HPDE6-E6E7 (cell line): ENCODE measurements around the gene VEPH1.

Experiments
- DNase-seq: peaks from one replicate; pipeline ENCODE4 v3.0.0; 2011; ENCODE audit warnings: missing footprints; ENCODE audit errors: extremely low spot score

Gene VEPH1

DNA sequence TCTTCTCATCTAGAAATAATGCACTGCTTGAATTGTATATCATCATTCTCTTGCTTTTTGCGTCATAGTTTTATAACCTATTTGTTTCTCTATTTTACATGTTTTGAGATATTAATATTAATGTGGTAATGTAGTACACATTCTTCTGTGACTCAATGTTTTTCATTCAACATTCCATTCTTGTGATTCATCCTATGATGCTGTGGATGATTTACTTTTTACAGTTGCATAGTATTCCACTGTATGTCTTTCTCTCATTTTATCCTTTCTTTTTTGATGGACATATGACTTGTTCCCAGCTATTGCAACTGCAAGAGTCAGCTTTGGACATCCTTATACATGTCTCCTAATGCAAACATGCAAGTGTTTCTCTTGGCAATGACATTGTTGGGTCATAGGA lies 20.6 kb upstream of the VEPH1 start:
- no peak for DNase-seq

DNA sequence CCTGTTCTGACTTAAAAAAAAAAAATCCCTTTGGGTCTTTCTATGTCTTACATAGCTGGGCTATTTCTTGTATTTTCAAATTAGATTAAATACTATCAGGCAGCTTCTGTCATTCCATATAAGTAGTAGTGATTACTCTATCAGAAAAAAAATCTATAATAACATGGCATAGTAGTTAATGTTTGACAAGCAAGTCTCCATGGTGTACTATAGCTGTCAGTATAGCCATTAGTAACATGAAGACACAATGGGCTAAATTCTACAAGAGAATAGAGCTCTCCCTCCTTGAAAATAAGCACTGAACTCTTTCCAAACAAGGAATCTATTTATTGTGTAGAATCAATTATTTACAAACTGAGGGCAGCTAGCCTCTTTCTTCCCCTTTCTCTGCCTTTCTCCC lies 19.4 kb upstream of the VEPH1 start:
- DNase-seq: no peak

DNA sequence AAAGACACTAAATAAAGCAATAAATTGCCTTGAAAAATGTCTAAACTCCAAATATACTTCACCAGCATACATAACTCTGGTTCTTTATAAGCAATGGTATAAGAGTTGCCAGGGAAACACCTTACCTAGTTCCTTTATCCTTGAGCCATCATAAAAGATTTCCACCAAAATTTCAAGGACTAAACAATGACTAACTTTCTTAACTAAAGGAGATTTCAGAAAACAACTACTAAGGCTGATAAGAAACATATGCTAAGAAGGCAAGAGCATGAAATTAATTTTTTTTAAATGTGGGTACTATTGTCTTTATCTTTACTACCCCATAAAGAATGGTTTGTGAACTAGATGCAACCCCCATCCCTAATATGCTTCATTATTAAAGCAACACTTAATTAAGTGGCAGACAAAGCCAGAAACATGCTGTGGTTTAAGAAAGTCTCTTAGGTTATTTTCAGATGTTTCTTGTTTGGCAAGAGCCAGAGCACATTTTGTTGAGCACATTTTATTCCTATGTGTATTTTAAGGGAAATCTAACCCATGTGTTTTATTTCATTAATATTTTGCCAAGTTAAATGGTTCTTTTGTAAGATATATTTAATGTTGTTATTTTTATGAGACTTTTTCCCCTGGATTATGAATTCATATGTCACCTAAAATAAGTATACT lies 17.4 kb upstream of the VEPH1 start:
- DNase-seq: no peak

DNA sequence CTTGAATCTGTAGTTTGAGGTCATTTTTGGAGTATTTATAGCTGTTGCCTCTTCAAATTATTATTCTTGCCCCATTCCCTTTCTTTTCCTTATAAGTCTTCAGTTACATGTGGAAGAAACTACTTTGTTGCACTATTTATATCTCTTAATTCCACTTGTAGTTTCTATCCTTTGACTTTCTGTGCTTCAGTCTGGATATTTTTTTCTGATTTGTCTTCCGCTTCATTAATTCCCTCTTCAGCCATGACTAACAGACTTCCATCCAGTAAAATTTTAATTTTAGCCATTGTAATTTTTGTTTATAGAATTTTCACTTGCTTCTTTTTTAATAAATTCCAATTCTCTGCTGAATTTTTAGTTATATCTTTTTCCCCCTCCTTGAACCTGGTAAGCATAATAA lies 15.7 kb upstream of the VEPH1 start:
- no peak for DNase-seq

DNA sequence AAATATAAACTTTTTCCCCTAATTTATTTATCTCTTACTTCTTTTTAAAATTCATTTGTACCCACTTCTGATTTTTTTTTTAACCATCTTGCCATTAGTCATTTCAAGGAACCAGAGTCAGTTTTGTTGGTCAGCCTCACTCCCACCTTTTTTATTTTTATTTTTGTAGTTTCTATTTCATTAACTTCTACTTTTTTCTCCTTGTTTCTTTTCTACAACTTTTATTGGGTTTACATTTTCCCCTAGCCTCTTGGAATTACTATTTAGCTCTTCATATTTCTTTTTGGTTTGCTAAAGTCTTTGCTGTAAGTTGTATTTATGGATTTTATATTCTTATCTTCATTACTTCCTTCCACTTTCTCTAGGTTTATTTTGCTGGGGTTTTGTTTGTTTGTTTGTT lies 13.7 kb upstream of the VEPH1 start:
- DNase-seq: no peak

DNA sequence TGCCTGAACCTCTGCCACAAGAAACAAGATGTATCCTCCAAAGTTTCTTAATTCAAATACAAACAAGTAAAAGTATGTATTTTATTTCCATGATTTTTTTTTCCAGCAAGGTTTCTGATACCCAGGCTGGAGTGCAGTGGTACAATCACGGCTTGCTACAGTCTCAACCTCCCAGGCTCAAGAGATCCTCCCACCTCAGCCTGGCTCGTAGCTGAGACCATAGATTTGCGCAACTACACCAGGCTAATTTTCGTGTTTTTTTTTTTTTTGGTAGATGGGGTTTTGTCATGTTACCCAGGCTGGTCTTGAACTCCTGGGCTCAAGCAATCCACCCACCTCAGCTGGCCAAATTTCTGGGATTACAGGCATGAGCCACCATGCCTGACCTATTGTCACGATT lies 12.2 kb upstream of the VEPH1 start:
- no peak for DNase-seq

DNA sequence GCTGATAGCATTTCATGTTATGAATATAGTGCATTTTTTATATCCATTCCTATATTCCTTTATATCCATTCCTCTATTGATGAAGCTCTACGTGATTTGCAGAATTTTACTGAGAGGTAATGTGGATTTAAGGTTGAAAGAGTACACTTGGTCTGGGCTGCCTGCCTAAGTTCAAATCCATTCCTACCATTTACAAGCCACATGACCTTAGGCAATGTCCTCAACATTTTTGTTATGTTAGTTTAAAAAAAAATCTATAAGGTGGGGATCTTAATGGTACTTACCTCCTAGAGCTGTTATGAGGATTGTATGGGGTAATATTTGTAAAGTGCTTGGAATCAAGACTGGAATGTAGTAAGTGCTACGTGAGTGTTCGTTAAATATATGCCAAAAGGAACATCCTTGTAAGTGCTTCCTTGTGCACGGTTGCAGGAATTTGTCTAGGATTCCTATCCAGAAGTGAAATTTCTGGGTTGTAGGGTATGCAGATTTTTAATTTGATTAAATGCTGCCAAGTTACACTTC lies 11.2 kb upstream of the VEPH1 start:
- DNase-seq: no peak

DNA sequence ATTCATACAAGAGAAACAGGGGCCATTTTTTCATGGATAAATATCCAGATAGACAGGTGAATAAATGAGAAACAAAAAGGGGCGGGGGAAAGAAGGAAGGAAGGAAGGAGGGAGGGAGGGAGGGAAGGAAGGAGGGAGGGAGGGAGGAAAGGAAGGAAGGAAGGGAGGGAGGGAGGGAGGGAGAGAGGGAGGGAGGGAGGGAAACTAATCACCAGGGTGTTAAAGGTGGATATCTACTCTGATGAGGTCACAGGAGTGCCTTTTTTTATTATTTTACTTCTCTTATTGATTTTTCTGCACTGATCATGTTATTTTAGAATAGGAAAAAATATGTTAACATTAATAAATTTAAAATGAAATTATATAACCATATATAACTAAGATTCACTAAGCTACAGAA lies 10.4 kb upstream of the VEPH1 start:
- DNase-seq: no peak

DNA sequence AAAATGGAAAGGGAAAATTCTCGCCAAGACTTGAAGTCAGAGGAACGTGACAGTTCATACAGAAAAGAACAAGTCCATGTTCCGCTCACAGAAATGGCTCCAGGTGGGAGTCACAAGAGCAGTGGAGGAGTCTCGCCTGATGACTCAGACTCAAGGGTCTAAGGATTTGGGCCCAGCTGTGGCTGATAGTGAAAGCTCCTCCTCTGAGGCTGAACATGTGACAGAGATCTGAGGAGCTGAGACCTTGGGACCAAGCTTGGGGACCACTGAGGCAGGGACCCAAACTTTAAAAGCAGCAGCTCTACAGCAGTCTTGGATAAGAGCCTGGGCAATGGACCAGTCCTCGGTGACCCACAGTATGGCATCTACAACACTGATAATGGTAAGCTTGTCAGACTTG lies 9.3 kb upstream of the VEPH1 start:
- no peak for DNase-seq

DNA sequence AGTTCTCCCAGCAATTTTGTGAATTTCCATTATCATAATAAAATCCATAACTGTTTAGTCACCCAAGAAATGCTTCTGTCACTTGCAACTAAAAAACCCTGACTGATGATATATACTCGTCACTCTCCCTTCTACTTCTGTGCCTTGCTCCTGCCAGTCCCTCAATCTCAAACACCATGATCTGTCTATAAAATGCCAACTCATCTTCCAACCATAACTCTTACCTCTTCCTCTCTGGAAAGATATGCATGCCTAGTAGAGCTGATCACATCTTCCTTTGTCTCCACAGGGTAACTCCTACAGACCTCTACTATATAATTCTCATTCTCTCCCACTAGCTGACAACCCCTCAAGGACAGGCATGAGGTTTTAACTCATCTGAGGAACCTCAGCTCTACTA lies 5.2 kb upstream of the VEPH1 start:
- DNase-seq: no peak

DNA sequence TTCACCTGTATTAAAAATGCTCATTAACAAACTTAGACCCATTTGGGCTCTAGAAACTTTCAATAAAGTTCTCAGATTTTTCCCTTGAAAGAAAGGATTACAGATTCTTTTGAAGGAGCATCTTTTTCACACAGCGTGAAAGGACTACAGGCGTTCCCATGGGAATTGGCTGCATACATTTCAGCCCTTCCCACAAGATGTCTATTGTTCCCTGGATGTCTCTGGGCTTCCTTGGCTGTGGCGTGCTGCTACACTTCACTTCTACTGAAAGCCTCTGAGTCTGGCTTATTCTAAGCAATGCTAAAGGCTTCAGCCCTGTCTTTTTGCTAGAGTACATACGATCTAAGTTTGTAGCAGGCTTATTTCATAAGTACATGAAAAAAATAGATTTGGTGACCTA lies 1.4 kb downstream of the VEPH1 start:
- DNase-seq: no peak

DNA sequence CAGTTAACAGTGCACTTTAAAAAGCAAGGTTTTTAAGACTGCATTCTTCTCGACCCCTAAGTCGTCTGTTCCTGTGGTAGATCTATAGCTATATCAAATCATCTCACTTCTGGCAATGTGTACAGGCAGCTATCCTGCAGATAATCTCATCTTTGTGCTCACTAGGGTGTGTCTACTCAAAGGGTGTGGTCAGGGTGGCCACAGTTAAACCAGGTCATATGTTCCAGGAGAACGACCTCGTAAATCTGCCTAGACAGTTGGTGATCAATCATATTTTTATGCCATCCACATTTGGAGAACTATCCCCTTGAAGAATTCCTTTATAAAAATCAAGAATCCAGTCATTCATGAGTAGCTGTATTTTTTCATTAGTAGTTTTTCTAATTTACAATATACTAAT lies 3.0 kb downstream of the VEPH1 start:
- no peak for DNase-seq

DNA sequence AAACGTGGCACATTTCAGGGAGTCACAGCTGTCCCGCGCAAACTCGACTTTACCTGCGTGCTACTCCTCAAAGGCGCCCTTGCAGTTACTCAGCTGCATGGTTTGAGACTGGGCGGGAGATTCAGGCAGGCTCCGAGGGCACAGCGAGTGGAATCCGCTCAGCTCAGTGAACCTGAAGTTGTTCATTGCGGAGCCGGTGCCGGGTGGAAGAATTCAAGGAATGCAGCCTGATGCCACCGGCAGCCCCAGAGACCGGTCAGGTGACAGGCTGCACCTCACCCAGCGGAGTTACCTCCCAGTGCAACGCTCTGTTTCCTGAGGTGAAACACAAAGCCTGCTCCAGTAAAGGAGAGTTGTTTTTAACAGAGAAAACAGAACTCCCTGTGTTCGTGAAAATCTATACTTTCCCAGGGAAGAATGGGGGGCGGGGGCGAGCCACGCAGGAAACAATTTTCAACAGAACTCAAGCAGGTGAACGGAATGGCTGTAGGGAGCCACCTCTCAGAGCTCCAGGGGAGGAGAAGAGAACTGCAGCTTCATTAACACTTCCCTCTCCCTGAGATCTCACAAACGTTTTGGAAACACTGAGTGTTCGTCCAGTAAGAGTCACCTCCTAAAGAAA lies 3.8 kb downstream of the VEPH1 start:
- peak; percentile 39 for DNase-seq

DNA sequence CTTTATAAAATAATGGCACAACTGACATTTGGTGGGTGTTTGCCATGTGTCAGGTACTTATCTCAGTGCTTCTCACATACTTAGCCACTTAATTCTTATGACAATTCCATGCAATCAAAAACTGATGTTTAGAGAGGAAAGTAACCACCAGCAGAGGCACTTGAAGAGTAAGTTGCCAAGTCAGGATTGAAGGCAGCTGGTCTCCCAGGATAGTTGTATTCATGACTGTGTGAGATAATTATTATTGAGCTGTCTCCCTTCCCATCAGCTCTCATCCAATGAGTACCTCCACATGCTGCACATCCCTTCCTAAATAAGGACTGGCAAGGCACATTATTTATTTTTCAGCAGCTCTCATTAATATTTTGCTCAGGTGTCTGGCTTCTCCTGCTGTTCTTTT lies 4.8 kb downstream of the VEPH1 start:
- DNase-seq: no peak

DNA sequence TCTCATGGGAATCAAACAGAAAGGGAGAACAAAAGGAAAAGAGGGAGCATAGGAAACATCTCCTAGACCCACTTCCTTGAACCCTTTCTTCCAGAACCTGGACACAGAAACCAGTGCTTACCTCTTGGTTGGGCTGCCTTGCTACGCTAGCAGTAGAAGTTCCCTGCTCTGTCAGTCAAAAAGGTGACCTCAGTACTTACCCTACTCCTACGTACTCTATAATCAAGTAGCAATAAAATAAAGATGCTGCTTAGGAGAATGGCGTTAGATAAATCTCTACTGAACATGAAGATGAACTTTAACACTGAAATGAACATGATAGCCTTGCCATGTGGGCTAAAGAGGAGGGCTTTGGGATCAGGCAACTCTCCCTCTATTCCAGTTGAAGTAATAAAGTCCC lies 7.4 kb downstream of the VEPH1 start:
- DNase-seq: no peak

DNA sequence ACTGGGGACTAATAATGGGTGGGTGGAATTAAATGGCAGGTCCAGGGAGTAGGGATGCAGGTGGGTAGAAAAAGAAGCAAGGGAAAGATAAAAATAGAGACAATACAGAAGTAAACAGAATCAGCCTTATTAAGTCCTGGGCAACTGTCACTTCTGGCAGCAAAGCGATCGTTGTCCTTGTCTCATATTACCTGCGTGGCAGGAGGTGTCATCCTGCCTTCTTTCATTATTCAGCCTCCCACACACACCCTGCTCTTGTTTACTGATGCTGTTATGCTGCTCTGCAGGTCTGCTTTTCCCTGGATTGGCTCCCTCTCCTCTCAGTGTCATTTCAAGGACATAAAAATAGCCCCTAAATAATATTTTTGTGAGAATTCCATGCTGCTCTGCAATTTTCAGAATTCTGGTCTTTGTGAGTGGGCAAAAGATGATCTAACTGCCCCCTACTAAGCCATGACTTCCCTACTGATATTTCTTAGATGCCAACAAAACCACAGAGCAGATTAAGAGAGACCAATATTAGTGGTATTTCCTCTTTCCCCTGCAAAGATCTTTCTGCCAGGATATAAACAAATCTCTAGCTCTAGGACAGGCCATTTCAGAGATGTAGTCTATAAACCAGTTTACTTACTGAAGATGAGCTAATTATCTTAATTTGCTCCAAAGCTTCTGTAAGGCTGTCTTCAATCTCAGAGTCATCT lies 8.5 kb downstream of the VEPH1 start:
- no peak for DNase-seq

DNA sequence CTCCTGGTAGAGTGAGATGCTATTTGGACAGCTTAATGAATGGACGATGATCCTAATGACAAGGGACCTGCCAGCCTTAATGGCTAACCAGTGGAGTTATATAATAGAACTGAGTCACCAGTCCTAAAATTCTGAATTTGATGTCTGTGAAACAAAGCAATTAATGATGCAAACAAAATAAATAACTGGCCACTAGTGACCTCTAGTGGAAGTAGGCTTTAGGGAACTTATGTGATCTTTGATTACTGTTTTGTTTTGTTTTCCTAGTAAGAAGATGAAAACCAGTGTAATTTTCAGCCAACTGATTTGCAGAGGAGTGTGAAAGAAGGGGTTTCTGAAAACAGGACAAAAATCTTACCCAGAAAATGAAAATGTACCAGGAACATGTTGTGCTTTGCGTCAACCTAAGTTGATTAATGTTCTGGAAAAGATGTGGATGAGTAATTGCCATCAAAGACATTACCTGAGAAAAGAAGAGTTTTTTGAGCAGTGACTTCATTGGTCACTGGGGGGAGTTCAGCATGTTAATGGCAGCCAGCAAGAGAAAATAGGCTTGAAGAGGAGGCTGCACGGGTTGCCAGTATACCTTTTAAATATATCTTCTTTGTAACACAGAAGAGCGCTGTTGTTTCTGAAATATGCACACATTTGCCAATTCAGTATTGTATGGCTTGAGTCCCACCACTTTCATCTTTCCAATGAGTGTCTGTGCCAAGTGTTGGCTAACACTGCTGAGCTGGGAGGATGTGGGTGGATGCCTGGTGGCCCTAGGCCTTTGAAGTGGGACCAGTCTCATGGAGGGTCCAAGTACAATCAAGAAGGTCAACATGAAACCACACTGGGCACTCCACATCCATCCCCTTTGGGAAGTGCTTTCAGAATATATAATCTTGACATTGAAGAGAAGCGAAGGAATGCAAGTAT lies 9.3 kb downstream of the VEPH1 start:
- DNase-seq: peak; percentile 8

DNA sequence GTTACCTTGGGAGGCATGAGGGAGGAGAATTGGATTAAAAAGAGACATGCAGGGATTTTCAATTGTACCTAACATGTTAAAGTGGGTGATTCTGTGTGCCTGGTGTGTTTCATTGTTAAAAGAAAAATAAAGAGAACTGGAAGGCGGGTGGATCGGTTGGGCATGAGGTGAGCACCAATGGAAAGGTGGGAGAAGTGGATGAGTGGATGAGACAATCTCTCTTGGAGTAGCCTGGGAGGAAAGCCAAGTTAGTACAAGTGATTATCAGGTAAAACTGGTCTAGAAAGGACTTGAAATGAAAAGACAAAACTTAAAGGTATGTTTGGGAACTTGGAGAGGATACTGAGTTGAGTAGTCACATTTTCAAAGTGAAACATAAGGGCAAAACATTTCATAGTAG lies 12.1 kb downstream of the VEPH1 start:
- DNase-seq: no peak

DNA sequence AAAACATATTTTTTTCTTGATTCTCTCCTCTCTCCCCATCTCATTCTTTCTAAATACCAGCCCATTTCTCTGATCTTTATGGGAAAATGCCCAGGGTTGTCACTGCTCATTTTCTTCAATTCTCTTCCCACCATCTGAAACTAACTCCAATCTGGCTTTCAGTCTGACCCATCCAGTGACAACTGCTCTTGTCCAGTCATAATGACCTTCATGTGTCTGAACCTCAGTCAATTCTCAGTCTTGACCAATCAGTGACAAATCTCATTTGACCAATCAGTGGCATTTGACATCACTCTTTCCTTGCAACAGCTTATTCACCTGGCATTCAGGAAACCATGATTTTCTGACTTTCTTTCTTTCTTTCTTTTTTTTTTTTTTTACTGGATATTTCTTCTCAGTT lies 15.1 kb downstream of the VEPH1 start:
- DNase-seq: no peak

DNA sequence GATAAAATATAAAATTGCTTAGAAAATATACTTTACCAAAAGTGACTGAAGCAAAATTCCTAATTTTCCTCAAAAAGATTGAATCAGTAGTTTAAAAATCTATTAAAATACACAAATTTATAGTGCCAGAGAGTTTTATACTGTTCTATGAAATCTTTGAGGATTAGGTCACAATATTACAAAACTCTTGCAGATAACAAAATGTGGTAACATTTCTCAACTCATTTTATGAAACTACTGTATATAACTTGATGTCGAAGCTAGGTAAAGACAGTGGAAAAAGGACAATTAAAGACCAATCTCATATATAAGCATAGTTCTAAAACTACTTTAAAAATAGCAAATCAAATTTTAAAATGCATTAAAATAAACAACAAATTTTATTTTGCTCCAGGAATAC lies 15.9 kb downstream of the VEPH1 start:
- no peak for DNase-seq

DNA sequence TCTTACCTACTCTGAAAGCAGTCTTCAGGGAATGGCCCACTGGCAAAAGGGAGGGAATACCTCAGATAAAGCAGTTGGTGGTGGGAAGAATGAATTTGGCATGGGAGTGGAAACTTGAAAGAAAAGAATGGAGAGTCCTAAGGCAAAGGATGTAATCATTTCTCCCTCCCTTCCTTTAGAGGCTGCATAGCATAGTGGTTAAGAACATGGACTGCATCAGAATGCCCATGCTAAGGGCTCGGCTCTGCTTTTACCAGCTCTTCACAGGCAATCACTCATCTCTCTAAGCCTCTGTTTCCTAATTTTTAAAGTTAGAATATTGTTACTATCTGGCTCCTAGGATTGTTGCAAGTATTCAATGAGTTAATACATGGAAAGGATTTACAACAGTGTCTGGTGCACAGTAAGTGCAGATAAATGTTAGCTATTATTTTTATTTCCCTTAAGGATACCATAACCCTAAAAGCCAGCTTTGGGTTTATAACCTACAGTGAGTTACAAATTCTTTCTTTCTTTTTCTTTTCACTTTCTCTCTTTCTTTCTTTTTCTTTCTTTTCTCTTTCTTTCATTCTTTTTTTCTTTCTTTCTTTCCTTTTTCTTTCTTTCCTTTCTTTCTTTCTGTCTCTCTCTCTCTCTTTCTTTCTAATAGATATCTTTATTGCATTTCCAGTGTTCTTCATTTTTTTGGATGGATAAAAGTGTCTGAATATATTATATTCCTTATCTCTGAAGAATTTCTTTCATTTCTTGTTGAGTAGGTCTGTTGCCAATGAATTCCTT lies 23.6 kb downstream of the VEPH1 start:
- no peak for DNase-seq
